Measurements from ENCODE around the gene SIRT5.

The SIRT5 gene

GRCh38 chr6:13574571-13575376, at the start of gene SIRT5:
Gene SIRT5, plus strand, starts transcription at chr6:13574601. Its CDS starts 9,510 bp downstream, at chr6:13584111.
- DNase-seq = peak; percentile 67

GRCh38 chr6:13524801-13525508, 49.4 kb upstream of the SIRT5 start:
- no peak for DNase-seq

DNA sequence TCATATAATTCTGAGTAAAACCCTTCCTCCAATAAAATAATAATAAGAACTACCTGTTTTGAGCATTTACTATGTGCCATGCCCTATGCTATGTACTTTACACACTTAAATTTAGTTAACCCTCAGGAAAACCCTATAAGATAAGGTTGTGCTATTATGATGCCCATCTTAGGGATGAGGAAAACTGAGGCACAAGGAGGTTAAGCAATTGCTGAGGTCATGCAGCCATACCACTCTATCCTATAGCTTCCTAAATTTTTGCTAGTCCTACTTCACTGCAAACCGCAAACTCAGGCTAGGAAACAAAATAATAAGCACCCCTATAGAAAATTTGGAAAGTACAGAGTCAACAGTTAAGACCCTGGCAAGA, 48.1 kb upstream of the SIRT5 start:
- DNase-seq = no peak

- DNase-seq = peak; percentile 82
Measured at GRCh38 chr6:13526727-13527670, 47.4 kb upstream of the SIRT5 start.

GRCh38 chr6:13527671-13528056, 46.7 kb upstream of the SIRT5 start:
- peak; percentile 44 for DNase-seq

GRCh38 chr6:13528232-13528631, 46.2 kb upstream of the SIRT5 start:
- DNase-seq = peak; percentile 7

DNA sequence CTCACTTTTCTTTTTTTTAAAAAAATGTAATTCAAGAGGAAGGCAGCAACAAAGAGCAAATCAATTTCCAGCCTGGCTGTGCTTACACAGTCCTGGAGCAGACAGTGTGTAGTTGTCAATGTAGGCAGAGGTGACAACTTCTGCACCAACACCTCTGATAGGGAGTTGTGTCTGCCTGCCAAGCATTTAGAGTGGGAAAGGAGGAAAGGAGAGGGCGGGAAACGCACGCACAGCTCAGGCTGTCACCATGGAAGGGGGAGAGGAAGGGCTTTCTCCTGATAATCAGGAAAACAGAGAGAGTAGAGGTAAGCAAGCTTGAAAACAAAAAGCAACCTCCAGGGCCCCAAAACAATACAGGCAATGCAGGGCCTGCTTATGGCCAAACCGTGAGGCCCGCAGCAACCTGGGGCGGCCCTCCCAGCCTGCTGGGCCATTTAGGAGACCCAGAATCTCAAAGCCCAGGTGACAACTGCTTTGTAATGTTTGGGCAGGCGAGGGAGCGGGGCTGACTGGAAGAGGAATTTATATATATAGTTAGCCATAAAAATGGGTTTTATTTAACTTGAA, 45.5 kb upstream of the SIRT5 start:
- no peak for DNase-seq

DNA sequence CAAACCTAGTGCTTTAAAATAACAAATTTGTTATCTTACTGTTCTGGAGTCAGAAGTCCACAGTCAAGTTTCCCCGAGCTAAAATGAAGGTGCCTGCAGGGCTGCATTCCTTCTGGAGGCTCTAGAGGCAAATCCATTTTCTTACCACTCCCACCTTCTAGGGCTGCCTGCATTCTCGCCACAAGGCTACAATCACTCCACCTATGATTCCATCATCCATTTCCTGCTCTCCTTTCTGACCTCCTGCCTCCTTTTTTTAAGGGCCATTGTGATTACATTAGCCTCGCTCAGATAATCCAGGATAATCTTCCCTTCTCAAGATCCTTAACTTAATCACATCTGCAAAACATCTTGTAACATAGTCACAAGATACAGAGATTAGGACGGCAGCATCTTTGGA, 42.4 kb upstream of the SIRT5 start:
- no peak for DNase-seq

GRCh38 chr6:13534536-13534935, 39.9 kb upstream of the SIRT5 start:
- no peak for DNase-seq

DNA sequence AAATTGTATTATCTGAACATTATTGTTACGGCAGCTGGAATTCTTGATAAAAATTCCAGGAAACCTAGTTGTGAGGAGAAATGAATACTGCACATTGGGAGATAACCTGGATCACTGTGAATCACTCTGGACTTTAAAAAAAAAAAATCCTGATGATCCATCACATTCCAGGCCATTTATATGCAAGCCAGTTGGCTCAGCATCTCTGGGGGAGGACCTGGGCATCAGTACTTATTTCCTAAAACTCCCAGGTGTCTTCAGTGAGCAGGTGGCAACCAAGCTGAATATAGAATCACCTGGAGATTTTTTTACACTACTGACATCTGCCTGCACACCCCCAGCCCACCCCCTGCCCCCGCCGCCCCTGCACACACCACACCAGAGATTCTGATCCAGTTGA, 39.1 kb upstream of the SIRT5 start:
- no peak for DNase-seq

DNA sequence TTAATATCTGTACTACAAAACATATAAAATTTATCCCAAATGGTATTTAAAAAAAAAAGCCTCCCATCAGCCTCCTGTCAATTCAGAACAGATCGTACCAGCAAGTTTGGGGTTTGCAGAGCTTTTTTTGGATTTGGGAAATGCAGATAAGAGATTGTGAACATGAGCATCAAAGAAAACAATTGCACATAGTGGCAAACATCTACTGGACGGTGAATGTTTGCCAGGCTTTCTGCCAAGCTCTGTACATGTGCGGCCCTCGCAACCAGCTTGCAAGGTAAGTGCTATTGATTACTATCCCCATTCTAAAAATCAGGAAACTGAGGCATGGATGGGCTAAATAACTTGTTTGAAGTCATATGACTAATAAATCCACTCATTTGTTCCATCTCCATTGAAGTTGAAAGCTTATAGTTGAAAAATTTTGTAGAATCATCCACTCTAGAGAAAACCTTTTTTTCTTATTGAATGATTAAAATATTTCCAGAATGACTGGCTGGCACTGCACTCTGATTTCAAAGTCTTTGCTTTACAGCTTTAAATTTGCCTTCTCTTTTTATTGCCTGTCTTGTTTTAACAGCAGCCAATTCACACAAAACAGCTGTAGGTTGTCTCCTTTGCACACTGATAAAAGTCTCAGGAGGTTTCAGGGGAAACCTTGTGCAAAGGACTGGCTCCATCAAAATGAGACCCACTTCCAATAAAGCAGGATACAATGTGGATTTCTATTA, 37.4 kb upstream of the SIRT5 start:
- no peak for DNase-seq

DNA sequence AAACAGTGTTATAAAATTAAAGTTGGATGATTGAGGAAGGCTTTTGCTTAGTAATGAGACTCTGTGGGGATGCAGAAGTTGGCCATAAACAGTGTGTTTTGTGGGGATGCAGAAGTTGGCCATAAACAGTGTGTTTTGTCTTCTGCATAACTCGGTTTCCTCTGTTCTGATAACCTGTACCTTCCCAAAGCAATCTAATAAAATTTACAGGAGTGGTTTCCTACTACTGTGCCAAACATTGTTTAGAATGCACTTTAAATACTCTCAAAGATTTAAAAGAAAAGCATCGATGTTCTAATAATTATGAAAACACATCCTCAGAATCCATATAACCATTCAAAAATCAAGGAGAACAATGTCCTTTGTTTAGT, 36.9 kb upstream of the SIRT5 start:
- DNase-seq = no peak

- peak; percentile 34 for DNase-seq
Measured at GRCh38 chr6:13538084-13538483, 36.3 kb upstream of the SIRT5 start.

DNA sequence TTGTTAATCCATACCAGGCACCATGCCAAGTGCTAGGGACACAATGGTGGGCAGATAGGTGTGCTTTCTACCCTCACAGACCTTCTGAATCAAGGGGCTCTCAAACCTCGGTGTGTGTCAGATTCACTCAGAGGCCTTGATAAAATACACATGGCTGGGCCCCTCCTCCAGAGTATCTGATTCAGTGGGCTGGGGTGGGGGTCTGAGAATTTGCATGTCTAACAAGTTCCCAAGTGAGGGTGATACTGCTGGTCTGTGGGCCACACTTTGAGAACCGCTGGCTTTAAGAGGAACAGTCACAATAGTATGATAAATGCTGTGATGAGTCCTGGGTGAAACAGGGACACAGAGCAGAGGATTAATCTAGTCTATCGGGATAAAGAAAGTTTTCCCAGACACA, 35.8 kb upstream of the SIRT5 start:
- no peak for DNase-seq

- no peak for DNase-seq
Measured at GRCh38 chr6:13539572-13539971, 34.8 kb upstream of the SIRT5 start.

GRCh38 chr6:13541496-13541895, 32.9 kb upstream of the SIRT5 start:
- no peak for DNase-seq

DNA sequence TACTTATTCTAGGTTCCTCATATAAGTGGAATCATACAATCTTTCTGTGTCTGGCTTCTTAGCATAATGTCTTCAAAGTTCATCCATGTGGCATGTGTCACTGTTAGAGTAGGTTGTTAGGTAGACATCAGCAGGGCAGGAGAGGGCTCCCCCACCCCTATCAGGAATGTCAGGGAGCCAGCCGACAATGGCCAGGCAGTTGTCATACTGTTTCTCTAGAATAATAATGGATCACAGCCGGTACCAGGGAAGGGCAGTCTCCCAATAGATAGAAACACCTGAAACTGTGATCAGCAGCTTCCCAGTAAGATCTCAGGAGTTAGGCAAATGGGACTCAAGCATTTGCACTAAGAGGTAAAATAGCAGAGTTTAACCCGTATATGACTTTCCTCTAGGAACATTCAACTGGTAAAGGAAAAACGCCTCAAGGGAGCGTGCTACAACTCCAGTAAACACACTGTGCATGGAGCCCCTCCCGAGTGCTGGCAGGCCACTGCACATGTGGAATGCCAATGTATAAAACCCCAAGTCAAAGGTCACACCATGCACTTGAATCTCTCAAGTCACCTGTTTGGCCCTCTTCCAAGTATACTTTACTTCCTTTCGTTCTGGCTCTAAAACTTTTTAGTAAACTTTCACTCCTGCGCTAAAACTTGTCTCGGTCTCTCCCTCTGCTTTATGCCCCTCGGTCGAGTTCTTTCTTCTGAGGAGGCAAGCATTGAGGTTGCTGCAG, 29.8 kb upstream of the SIRT5 start:
- DNase-seq = no peak

- DNase-seq = no peak
Measured at GRCh38 chr6:13545885-13546284, 28.5 kb upstream of the SIRT5 start.

- no peak for DNase-seq
Measured at GRCh38 chr6:13548500-13549210, 25.7 kb upstream of the SIRT5 start.

GRCh38 chr6:13550656-13551055, 23.7 kb upstream of the SIRT5 start:
- DNase-seq = peak; percentile 8

DNA sequence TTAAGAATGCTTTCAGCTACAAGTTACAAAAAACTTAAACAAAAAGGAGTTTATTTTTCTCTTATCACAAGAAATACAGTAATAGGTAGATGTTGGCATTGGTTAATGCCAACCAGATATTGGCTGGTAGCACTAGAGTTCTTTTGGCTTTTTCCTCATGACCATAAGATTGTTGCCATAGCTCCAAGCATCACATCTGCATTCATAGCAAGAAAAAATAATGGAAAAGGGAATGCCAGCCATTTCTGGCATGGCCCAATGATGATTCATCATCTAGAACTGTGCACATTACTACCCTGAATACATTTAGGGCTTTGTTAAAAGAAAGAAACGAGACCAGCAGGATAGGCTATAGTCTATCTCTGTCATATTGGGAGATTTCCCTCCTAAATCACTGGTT, 20.8 kb upstream of the SIRT5 start:
- DNase-seq = no peak

Data from inflammatory macrophage treated with lipopolysaccharide for 4 hours (primary cell).